SU-DHL-6 (cell line): ENCODE measurements around the gene PLOD2.

Experiments used
- EZH2phosphoT487 ChIP-seq: fragments of 200-600 bp; sonication (generic), shearing (Covaris generic); conservative IDR thresholded peaks from 2 replicates; pipeline ENCODE4 v1.6.1; 2018; ENCODE audit warnings: mild to moderate bottlenecking, antibody characterized with exemption, low read length, moderate library complexity, mixed read lengths
- TF ChIP-seq, protein P1 (sequence below): fragments of 200-600 bp; sonication (generic); IDR thresholded peaks from one replicate; pipeline ENCODE4 v1.5.1; 2017; ENCODE audit warnings: antibody characterized with exemption, mild to moderate bottlenecking, low read length, moderate library complexity; ENCODE audit not compliant: insufficient read depth, poor library complexity, severe bottlenecking

DNA sequence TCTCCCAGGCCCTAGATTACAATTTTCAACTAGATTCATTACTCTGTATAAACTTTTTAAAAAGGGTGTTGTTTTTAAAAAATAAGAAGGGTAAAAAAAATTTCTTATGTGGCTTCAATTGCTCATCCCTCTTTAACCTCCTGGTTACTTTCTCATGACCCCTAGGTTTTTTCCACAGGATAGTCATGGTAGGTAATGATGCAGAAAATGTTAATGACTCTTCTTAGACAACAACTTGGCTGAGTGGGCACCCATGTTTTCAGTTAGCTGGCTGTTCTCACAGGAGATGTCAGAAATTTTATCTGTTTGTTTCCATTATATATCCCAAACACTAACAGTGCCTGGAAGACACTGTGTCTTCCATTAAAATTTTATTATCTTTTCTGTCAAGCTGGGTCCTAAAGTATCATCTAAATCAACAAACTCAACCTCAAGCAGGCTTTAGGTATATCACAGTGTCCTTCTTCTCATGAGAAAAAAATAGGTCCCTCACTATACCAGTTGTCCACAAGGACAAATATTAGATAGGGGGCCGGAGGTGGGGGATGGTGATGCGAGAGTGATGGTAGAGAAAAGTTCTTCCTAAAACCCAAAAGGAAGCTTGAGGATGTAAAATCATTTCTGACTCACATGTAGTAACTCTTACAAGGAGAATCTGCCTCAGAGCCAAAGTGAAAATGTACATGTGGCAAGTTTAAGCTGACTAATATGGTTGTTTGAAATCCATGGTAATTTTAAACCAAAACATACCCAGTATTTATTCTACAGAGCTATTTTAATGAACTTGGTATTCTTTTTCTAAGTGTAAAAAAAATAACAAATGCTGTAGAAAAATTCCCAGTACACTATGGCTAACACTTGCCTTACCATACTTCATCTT is 43.3 kb downstream of the PLOD2 start:
- TF ChIP-seq, protein P1, sequence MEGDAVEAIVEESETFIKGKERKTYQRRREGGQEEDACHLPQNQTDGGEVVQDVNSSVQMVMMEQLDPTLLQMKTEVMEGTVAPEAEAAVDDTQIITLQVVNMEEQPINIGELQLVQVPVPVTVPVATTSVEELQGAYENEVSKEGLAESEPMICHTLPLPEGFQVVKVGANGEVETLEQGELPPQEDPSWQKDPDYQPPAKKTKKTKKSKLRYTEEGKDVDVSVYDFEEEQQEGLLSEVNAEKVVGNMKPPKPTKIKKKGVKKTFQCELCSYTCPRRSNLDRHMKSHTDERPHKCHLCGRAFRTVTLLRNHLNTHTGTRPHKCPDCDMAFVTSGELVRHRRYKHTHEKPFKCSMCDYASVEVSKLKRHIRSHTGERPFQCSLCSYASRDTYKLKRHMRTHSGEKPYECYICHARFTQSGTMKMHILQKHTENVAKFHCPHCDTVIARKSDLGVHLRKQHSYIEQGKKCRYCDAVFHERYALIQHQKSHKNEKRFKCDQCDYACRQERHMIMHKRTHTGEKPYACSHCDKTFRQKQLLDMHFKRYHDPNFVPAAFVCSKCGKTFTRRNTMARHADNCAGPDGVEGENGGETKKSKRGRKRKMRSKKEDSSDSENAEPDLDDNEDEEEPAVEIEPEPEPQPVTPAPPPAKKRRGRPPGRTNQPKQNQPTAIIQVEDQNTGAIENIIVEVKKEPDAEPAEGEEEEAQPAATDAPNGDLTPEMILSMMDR = no peak
- TF ChIP-seq EZH2phosphoT487 = no peak
